ENCODE results near the gene ARHGAP45. TPM values are rescaled to one million over a fixed set of nuclear protein-coding genes. Genes with fewer than 3 reads are reported as not detected.

Gene ARHGAP45
- total and polyA plus RNA-seq, 8 donors: 5.1 to 21.6 (median 11.2) TPM

DNA sequence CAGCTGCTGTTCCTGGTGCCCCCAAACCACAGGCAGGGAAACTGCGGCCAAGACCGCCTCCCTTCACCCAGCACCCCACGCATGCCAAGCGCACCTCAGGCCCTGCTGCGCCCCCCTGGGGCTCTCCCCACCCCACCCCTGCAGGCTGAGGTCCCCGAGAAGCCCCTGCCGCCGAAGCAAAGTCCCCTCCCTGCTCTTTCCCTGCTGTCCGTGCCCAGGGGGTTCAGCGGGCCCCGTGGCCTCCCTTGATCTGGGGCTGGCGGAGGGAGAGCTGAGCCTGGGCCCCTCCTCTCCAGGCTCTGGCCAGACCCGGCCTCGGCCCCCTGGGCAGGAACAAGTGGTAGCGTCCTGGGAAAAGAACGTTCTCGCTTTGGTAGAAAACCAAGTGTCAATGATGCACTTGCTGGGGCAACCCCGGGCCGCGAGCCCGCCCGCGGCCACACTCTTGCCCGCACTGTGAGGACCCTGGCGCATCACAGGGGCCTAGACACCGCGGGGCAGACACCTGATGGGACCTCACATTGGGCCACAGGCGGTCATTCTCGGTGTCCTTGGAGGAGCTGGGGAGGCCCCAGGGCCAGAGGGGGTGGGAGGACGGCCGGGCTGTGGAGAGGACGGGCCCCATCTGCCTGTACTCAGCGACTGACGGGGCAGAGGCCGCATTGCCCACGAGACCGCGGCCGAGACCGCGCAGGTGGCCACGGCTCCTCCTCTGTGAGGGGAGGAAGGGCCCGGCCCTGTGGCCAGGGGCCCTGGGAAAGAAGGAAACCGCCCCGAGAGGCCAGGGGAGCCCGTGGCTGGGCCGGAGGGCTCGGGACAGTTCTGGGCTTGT lies 65.8 kb downstream of the ARHGAP45 start:
- ATAC-seq (peak; percentile 3 to 14 (median 8)), FAIRE-seq (no peak), DNase-seq (peak in 2 of 6 donors; percentile 29 to 76)
- H3K27ac ChIP-seq: peak overlapping the region in 3 of 4 donors; percentile 42 to 90 (median 76)
- WGBS, 2 donors: 82 to 89% methylated on average over 45 to 48 of the region's 48 CpGs
- H3K36me3 ChIP-seq: no peaks in the 10 kb centered on the region
- peak overlapping the region in 2 of 4 donors; percentile 12 to 53 for H3K4me3 ChIP-seq
- H3K4me1 ChIP-seq: no peaks in the 10 kb centered on the region
- intact Hi-C loops (cut with DNase I): no loop called here
- TF ChIP-seq, protein P1, sequence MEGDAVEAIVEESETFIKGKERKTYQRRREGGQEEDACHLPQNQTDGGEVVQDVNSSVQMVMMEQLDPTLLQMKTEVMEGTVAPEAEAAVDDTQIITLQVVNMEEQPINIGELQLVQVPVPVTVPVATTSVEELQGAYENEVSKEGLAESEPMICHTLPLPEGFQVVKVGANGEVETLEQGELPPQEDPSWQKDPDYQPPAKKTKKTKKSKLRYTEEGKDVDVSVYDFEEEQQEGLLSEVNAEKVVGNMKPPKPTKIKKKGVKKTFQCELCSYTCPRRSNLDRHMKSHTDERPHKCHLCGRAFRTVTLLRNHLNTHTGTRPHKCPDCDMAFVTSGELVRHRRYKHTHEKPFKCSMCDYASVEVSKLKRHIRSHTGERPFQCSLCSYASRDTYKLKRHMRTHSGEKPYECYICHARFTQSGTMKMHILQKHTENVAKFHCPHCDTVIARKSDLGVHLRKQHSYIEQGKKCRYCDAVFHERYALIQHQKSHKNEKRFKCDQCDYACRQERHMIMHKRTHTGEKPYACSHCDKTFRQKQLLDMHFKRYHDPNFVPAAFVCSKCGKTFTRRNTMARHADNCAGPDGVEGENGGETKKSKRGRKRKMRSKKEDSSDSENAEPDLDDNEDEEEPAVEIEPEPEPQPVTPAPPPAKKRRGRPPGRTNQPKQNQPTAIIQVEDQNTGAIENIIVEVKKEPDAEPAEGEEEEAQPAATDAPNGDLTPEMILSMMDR (IDR thresholded peaks at IDR 0.05): no peak
- no peaks in the 10 kb centered on the region for H3K9me3 ChIP-seq
- H3K27me3 ChIP-seq: no peaks in the 10 kb centered on the region

DNA sequence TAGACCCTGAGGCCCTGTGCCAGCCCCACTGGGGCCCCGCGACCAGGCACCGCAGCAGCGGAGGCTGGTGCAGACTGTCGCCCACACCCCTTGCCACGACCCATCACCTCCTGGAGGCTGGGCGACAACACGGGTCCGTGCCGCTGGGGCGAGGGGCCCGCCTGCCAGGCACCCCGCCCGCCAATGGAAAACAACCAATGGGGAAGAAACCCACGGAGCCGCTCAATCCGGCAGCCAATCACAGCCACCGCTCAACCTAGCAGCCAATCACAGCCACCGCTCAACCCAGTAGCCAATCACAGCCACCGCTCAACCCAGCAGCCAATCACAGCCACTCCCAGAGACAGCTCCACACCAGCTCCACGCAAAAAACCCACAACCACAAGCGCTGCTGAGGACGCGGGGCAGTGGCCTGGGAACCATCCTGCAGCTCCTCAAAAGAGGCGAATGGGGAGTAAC lies 66.5 kb downstream of the ARHGAP45 start:
- no peaks in the 10 kb centered on the region for H3K9me3 ChIP-seq
- DNase-seq (no peak), ATAC-seq (peak; percentile 2 to 21 (median 6)), FAIRE-seq (no peak)
- TF ChIP-seq, protein P1 (IDR thresholded peaks at IDR 0.05): no peak
- no peaks in the 10 kb centered on the region for H3K4me1 ChIP-seq
- peak overlapping the region in 2 of 4 donors; percentile 76 to 90 for H3K27ac ChIP-seq
- no peaks in the 10 kb centered on the region for H3K36me3 ChIP-seq
- WGBS, 2 donors: 94 to 98% methylated on average over 19 to 25 of the region's 25 CpGs
- no peak overlapping the region for H3K4me3 ChIP-seq
- intact Hi-C loops (cut with DNase I): no loop called here
- no peaks in the 10 kb centered on the region for H3K27me3 ChIP-seq

DNA sequence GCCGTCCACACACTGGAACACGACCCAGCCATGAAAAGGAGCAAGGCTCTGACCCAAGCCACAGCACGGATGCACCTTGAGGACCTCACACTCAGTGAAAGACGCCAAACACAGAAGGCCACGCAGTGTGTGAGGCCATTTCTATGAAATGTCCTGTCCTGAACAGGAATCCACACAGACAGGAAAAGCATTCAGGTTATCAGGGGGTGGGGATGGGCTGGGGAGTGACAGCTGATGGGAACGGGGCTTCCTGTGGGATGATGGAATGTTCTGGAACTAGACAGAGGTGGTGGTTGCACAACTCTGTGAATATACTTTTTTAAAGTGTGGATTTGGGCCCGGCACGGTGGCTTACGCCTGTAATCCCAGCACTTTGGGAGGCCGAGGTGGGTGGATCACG lies 67.5 kb downstream of the ARHGAP45 start:
- no peaks in the 10 kb centered on the region for H3K36me3 ChIP-seq
- H3K4me1 ChIP-seq: no peaks in the 10 kb centered on the region
- H3K27me3 ChIP-seq: no peaks in the 10 kb centered on the region
- FAIRE-seq: no peak
- no peak overlapping the region for H3K4me3 ChIP-seq
- TF ChIP-seq, protein P1 (IDR thresholded peaks at IDR 0.05): no peak
- ATAC-seq: no peak
- intact Hi-C loops (cut with DNase I): no loop called here
- no peak for DNase-seq
- no peak overlapping the region for H3K27ac ChIP-seq
- H3K9me3 ChIP-seq: no peaks in the 10 kb centered on the region
- WGBS, 2 donors: 92% methylated on average over 11 of the region's 11 CpGs

DNA sequence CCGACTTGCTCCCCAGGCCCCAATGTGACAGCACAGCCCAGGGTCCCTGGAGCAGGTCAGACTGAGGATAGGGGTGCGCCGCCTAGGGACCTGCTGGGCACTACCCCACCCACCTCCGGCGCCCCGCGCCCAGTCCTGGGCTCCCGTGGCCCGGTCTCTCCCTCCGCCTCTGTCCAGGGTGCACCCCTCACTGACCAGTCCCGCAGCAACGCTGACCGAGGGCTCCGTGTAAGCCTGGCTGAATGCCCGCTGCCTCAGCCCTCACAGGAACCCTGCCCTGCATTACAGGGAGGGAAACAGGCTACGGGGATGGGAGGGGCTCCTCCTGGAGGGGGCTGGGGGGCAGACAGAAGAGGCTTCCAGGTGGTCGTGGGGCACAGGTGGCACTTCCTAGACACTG lies 68.5 kb downstream of the ARHGAP45 start:
- WGBS, 2 donors: 87 to 90% methylated on average over 17 of the region's 17 CpGs
- no peak for FAIRE-seq
- Histone ChIP-seq H3K27ac (peak overlapping the region in 1 of 4 donors; percentile 22), H3K4me3 (no peak overlapping the region), H3K27me3 (no peaks in the 10 kb centered on the region), H3K9me3 (no peaks in the 10 kb centered on the region), H3K4me1 (no peaks in the 10 kb centered on the region), H3K36me3 (no peaks in the 10 kb centered on the region)
- ATAC-seq: no peak
- intact Hi-C loops (cut with DNase I): no loop called here
- peak in 2 of 6 donors; percentile 42 to 76 for DNase-seq
- TF ChIP-seq, protein P1 (IDR thresholded peaks at IDR 0.05): no peak

DNA sequence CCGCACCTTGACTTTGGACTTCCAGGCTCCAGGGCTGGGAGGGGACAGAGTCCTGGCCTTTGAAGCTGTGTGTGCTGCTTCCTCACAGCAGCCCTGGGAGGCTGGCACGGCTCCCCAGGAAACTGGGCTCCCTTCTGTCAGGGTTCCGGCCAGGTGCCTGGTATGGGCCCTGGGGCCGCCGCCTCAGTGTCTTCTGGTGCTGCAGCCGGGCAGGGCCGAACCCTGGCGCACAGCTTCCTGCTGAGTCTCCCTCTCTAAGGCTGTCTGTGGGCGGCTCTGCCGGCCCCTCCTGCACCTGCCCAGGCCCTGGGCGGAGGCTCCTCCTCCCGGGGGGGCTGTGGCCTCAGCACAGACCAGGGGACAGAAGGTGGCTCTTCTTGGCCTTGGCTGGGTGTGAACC lies 69.2 kb downstream of the ARHGAP45 start:
- H3K4me3 ChIP-seq: no peak overlapping the region
- intact Hi-C loops (cut with DNase I): no loop called here
- H3K27me3 ChIP-seq: no peaks in the 10 kb centered on the region
- H3K27ac ChIP-seq: peak overlapping the region in 2 of 4 donors; percentile 15 to 22
- ATAC-seq (peak in 2 of 4 donors; percentile 17 to 28), FAIRE-seq (no peak), DNase-seq (peak in 1 of 6 donors; percentile 66)
- no peaks in the 10 kb centered on the region for H3K4me1 ChIP-seq
- H3K36me3 ChIP-seq: no peaks in the 10 kb centered on the region
- 84 to 87% methylated on average over 12 of the region's 12 CpGs for WGBS, 2 donors
- no peaks in the 10 kb centered on the region for H3K9me3 ChIP-seq
- TF ChIP-seq, protein P1 (IDR thresholded peaks at IDR 0.05): no peak
